ENCODE data around the gene PNMT. TPM values are rescaled to one million over a fixed set of nuclear protein-coding genes. Genes with fewer than 3 reads are reported as not detected.
"Not testable (repeated sequence)": the region's sequence is repeated elsewhere in the genome, so short reads cannot be mapped to it uniquely, and the experiment has no call there.

Gene PNMT
- total RNA-seq, 1 donor from 2014 or later: 4.3 TPM

GRCh38 chr17:39688475-39688835, 20.2 kb downstream of the PNMT start:
- no peak for TF ChIP-seq CTCF (IDR thresholded peaks at IDR 0.05)
- Histone ChIP-seq H3K36me3 (peaks cover 9% of the 10 kb centered on the region), H3K27ac (peak overlapping the region; percentile 91), H3K4me1 (peaks cover 16% of the 10 kb centered on the region), H3K27me3 (no peaks in the 10 kb centered on the region), H3K4me3 (peak overlapping the region; percentile 79), H3K9me3 (no peaks in the 10 kb centered on the region)
- ATAC-seq (no peak), DNase-seq (no peak)
- intact Hi-C loops (cut with DNase I): no loop called here

- Histone ChIP-seq H3K4me3 (no peak overlapping the region), H3K27me3 (no peaks in the 10 kb centered on the region), H3K36me3 (peaks cover 9% of the 10 kb centered on the region), H3K9me3 (no peaks in the 10 kb centered on the region), H3K4me1 (peaks cover 16% of the 10 kb centered on the region), H3K27ac (no peak overlapping the region)
- DNase-seq (no peak), ATAC-seq (no peak)
- no peak for TF ChIP-seq CTCF (IDR thresholded peaks at IDR 0.05)
- intact Hi-C loops (cut with DNase I): no loop called here
These were observed 20.7 kb downstream of the PNMT start for GRCh38 chr17:39688945-39689344.

- no peak overlapping the region for H3K4me3 ChIP-seq
- ATAC-seq (no peak), DNase-seq (no peak)
- intact Hi-C loops (cut with DNase I): no loop called here
- H3K4me1 ChIP-seq: peaks cover 5% of the 10 kb centered on the region
- H3K27ac ChIP-seq: no peak overlapping the region
- no peaks in the 10 kb centered on the region for H3K9me3 ChIP-seq
- H3K36me3 ChIP-seq: no peaks in the 10 kb centered on the region
- no peaks in the 10 kb centered on the region for H3K27me3 ChIP-seq
- no peak for TF ChIP-seq CTCF (IDR thresholded peaks at IDR 0.05)
These were observed 26.3 kb downstream of the PNMT start for GRCh38 chr17:39694593-39694992.

GRCh38 chr17:39695089-39695474, 26.8 kb downstream of the PNMT start:
- Histone ChIP-seq H3K27me3 (no peaks in the 10 kb centered on the region), H3K4me3 (no peak overlapping the region), H3K36me3 (no peaks in the 10 kb centered on the region), H3K4me1 (peaks cover 5% of the 10 kb centered on the region), H3K9me3 (no peaks in the 10 kb centered on the region), H3K27ac (no peak overlapping the region)
- intact Hi-C loops (cut with DNase I): no loop called here
- ATAC-seq: no peak
- DNase-seq: peak; percentile 23
- TF ChIP-seq CTCF (IDR thresholded peaks at IDR 0.05): no peak

GRCh38 chr17:39696731-39697130, 28.5 kb downstream of the PNMT start:
- DNase-seq: peak; percentile 46
- no peak for ATAC-seq
- H3K9me3 ChIP-seq: no peaks in the 10 kb centered on the region
- no peak for TF ChIP-seq CTCF (IDR thresholded peaks at IDR 0.05)
- H3K27me3 ChIP-seq: no peaks in the 10 kb centered on the region
- H3K4me1 ChIP-seq: peaks cover 11% of the 10 kb centered on the region
- H3K4me3 ChIP-seq: no peak overlapping the region
- no peak overlapping the region for H3K27ac ChIP-seq
- H3K36me3 ChIP-seq: no peaks in the 10 kb centered on the region
- intact Hi-C loops (cut with DNase I): no loop called here

- no peaks in the 10 kb centered on the region for H3K9me3 ChIP-seq
- no peak overlapping the region for H3K4me3 ChIP-seq
- no peak for TF ChIP-seq CTCF (IDR thresholded peaks at IDR 0.05)
- peaks cover 17% of the 10 kb centered on the region for H3K4me1 ChIP-seq
- DNase-seq (no peak), ATAC-seq (no peak)
- H3K27ac ChIP-seq: no peak overlapping the region
- intact Hi-C loops (cut with DNase I): no loop called here
- no peaks in the 10 kb centered on the region for H3K36me3 ChIP-seq
- no peaks in the 10 kb centered on the region for H3K27me3 ChIP-seq
These were observed 29.7 kb downstream of the PNMT start for GRCh38 chr17:39697961-39698360.

GRCh38 chr17:39699157-39699817, 31.0 kb downstream of the PNMT start:
- peak overlapping the region; percentile 76 for H3K27ac ChIP-seq
- intact Hi-C loops (cut with DNase I); H3K9me3 ChIP-seq; ATAC-seq; H3K27me3 ChIP-seq; DNase-seq; H3K36me3 ChIP-seq: not testable (repeated sequence)
- peaks cover 28% of the 10 kb centered on the region for H3K4me1 ChIP-seq
- peak overlapping the region; percentile 71 for H3K4me3 ChIP-seq

Data from upper lobe of right lung (tissue), 1 donor.